ENCODE data around the gene WBP1. TPM values are rescaled to one million over a fixed set of nuclear protein-coding genes. Genes with fewer than 3 reads are reported as not detected.

The WBP1 gene
- total and polyA plus RNA-seq, 2 donors (not counting 1 experiment from before 2014, with no cell fraction given) = 43.8 to 78.1 TPM

DNA sequence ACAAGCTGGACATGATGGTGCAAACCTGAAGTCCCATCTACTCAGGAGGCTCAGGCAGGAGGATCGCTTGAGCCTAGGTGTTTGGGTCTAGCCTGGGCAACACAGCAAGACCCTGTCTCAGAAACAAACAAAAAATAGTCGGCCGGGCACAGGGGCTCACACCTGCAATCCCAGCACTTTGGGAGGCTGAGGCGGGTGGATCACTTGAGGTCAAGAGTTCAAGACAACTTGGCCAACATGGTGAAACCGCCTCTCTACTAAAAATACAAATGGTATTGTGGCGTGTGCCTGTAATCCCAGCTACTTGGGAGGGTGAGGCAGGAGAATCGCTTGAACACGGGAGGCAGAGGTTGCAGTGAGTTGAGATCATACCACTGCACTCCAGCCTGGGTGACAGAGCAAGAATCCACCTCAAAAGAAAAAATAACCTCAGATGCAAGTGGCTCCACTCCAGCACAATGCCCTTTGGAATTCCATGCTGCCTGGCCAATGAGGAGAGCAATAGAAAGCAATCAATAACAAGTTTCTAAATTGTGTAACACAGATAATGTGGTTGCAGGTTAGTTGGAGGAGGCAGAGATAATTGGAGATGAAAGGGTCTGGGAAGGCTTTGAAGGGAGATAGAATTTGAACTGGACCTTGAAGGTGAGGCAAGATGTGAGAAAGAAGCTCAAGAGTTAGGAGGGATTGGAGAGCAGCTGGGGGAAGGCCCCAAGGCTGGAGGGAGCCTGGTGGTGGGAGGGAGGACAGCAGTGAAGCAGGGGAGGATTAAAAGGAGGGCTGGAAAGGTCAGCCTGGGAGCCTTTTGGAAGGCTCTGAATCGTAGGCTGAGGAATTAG is 30.6 kb downstream of the WBP1 start:
- Histone ChIP-seq H3K36me3 (ENCODE audit: control insufficient read depth, insufficient read depth, low read length) (peaks cover 20% of the 10 kb centered on the region), H3K9ac (ENCODE audit: insufficient read depth, low read length) (no peak overlapping the region), H3K79me2 (ENCODE audit: control insufficient read depth, insufficient read depth, low read length) (no peaks in the 10 kb centered on the region), H4K20me1 (ENCODE audit: control insufficient read depth, extremely low read depth, insufficient read depth, low read length) (no peaks in the 10 kb centered on the region), H2AFZ (ENCODE audit: low read length) (no peak overlapping the region), H3K4me2 (ENCODE audit: extremely low read depth, insufficient read depth, low read length) (no peak overlapping the region), H3K9me3 (ENCODE audit: control insufficient read depth, insufficient read depth, low read depth, low read length) (no peaks in the 10 kb centered on the region), H3K4me3 (replicated peaks in 1 of 4; ENCODE audit: control extremely low read depth in 1 of 4, insufficient read depth in 1 of 4, low read depth in 3 of 4, low read length in 4 of 4) (no peak overlapping the region), H3K27ac (ENCODE audit: insufficient read depth, low read length) (no peak overlapping the region), H3K4me1 (ENCODE audit: control insufficient read depth, extremely low read depth, insufficient read depth, low read length) (peaks cover 3% of the 10 kb centered on the region), H3K27me3 (ENCODE audit: control insufficient read depth, insufficient read depth, low read length) (no peaks in the 10 kb centered on the region)
- no peak for TF ChIP-seq EZH2 (IDR thresholded peaks at IDR 0.05; ENCODE audit: low read length, missing control alignments)
- TF ChIP-seq, protein P1, sequence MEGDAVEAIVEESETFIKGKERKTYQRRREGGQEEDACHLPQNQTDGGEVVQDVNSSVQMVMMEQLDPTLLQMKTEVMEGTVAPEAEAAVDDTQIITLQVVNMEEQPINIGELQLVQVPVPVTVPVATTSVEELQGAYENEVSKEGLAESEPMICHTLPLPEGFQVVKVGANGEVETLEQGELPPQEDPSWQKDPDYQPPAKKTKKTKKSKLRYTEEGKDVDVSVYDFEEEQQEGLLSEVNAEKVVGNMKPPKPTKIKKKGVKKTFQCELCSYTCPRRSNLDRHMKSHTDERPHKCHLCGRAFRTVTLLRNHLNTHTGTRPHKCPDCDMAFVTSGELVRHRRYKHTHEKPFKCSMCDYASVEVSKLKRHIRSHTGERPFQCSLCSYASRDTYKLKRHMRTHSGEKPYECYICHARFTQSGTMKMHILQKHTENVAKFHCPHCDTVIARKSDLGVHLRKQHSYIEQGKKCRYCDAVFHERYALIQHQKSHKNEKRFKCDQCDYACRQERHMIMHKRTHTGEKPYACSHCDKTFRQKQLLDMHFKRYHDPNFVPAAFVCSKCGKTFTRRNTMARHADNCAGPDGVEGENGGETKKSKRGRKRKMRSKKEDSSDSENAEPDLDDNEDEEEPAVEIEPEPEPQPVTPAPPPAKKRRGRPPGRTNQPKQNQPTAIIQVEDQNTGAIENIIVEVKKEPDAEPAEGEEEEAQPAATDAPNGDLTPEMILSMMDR (conservative IDR thresholded peaks at IDR 0.05 in 1 of 2, IDR thresholded peaks at IDR 0.05 in 1 of 2; ENCODE audit: low read depth in 1 of 2, low read length in 2 of 2) = no peak
- DNase-seq (ENCODE audit: low read depth in 2 of 2) = no peak

DNA sequence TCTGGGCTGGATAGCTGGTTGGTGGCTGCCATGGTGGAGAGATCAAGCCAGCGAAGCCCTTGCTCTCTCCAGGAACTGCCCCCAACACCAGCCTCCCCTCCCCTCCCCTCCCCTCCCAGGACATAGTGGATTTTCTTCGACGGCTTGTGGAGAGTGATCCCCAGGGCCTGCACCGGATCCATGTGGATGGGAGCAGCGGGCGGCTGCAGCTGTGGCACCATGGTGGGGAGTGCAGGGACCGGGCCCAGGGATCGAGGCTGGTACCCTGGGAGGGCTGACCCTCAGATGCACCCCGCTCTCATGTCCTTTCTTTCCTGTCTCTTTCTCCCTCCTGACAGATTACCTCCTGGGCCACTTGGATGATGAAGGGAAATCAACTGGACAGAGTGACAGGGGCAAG is 31.7 kb downstream of the WBP1 start:
- Histone ChIP-seq H3K9ac (ENCODE audit: insufficient read depth, low read length) (no peak overlapping the region), H3K4me1 (ENCODE audit: control insufficient read depth, extremely low read depth, insufficient read depth, low read length) (peaks cover 3% of the 10 kb centered on the region), H3K27me3 (ENCODE audit: control insufficient read depth, insufficient read depth, low read length) (no peaks in the 10 kb centered on the region), H2AFZ (ENCODE audit: low read length) (no peak overlapping the region), H3K4me2 (ENCODE audit: extremely low read depth, insufficient read depth, low read length) (no peak overlapping the region), H3K79me2 (ENCODE audit: control insufficient read depth, insufficient read depth, low read length) (no peaks in the 10 kb centered on the region), H3K4me3 (replicated peaks in 1 of 4; ENCODE audit: control extremely low read depth in 1 of 4, insufficient read depth in 1 of 4, low read depth in 3 of 4, low read length in 4 of 4) (no peak overlapping the region), H4K20me1 (ENCODE audit: control insufficient read depth, extremely low read depth, insufficient read depth, low read length) (no peaks in the 10 kb centered on the region), H3K36me3 (ENCODE audit: control insufficient read depth, insufficient read depth, low read length) (peaks cover 20% of the 10 kb centered on the region), H3K9me3 (ENCODE audit: control insufficient read depth, insufficient read depth, low read depth, low read length) (no peaks in the 10 kb centered on the region), H3K27ac (ENCODE audit: insufficient read depth, low read length) (no peak overlapping the region)
- no peak for DNase-seq (ENCODE audit: low read depth in 2 of 2)
- TF ChIP-seq, protein P1 (conservative IDR thresholded peaks at IDR 0.05 in 1 of 2, IDR thresholded peaks at IDR 0.05 in 1 of 2; ENCODE audit: low read depth in 1 of 2, low read length in 2 of 2) = no peak
- TF ChIP-seq EZH2 (IDR thresholded peaks at IDR 0.05; ENCODE audit: low read length, missing control alignments) = no peak

DNA sequence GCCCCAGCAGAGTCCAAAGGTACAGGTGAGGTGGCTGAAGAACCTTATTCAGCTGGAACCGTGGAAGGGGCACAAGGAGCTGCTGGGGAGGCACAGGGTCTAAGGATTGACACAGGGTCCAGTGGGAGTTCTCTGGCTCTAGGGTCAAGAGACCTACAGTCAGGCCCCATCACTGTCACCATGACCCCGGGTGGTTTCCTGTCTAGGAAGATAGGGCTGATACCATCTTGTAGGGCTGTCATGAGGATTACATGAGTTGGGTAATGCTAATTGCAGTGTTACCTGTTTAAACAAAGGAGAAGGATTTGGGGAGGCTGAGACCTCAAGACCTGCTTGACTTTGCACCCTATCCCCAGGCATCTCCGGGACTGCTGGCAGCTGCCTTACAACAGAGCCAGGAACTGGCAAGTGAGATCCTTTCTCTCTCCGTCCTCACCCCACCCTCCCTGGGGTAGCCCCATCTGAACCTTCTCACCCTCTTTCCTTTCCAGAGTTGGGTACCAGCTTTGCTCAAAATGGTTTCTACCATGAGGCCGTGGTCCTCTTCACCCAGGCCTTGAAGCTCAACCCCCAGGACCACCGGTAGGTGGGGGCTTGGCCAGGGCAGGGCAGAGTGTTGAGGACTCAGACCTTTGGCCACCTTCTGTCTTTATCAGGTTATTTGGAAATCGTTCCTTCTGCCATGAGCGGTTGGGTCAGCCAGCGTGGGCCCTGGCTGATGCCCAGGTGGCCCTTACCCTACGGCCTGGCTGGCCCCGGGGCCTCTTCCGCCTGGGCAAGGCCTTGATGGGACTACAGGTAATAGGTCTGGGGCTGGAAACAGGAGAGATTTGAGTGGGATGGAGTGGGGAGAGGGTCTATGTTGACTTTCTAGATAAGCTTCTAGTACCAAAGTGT is 33.7 kb downstream of the WBP1 start:
- H3K79me2 ChIP-seq (ENCODE audit: control insufficient read depth, insufficient read depth, low read length) = no peaks in the 10 kb centered on the region
- H3K4me1 ChIP-seq (ENCODE audit: control insufficient read depth, extremely low read depth, insufficient read depth, low read length) = peaks cover 3% of the 10 kb centered on the region
- H3K4me3 ChIP-seq (replicated peaks in 1 of 4; ENCODE audit: control extremely low read depth in 1 of 4, insufficient read depth in 1 of 4, low read depth in 3 of 4, low read length in 4 of 4) = no peak overlapping the region
- no peak overlapping the region for H2AFZ ChIP-seq (ENCODE audit: low read length)
- H3K9ac ChIP-seq (ENCODE audit: insufficient read depth, low read length) = no peak overlapping the region
- TF ChIP-seq, protein P1 (conservative IDR thresholded peaks at IDR 0.05 in 1 of 2, IDR thresholded peaks at IDR 0.05 in 1 of 2; ENCODE audit: low read depth in 1 of 2, low read length in 2 of 2) = no peak
- no peak for TF ChIP-seq EZH2 (IDR thresholded peaks at IDR 0.05; ENCODE audit: low read length, missing control alignments)
- no peak overlapping the region for H3K4me2 ChIP-seq (ENCODE audit: extremely low read depth, insufficient read depth, low read length)
- H3K27me3 ChIP-seq (ENCODE audit: control insufficient read depth, insufficient read depth, low read length) = no peaks in the 10 kb centered on the region
- H3K36me3 ChIP-seq (ENCODE audit: control insufficient read depth, insufficient read depth, low read length) = peaks cover 18% of the 10 kb centered on the region
- H3K27ac ChIP-seq (ENCODE audit: insufficient read depth, low read length) = no peak overlapping the region
- no peaks in the 10 kb centered on the region for H4K20me1 ChIP-seq (ENCODE audit: control insufficient read depth, extremely low read depth, insufficient read depth, low read length)
- no peak for DNase-seq (ENCODE audit: low read depth in 2 of 2)
- no peaks in the 10 kb centered on the region for H3K9me3 ChIP-seq (ENCODE audit: control insufficient read depth, insufficient read depth, low read depth, low read length)

All from fibroblast of lung (primary cell).